ENCODE measurements around the gene MEIS1. TPM values are rescaled to one million over a fixed set of nuclear protein-coding genes. Genes with fewer than 3 reads are reported as not detected.

Gene MEIS1
- polyA plus RNA-seq, 1 donor (not counting 4 experiments of a cell fraction or from before 2014, with no cell fraction given): 3.1 TPM

GRCh38 chr2:66462501-66462825 is 27.5 kb downstream of the MEIS1 start:
- Histone ChIP-seq H3K79me2 (ENCODE audit: control insufficient read depth, insufficient read depth, low read length) (no peaks in the 10 kb centered on the region), H3K4me1 (ENCODE audit: control insufficient read depth, extremely low read depth, insufficient read depth, low read length) (no peaks in the 10 kb centered on the region)

GRCh38 chr2:66463206-66463755 is 28.4 kb downstream of the MEIS1 start:
- no peak overlapping the region for H3K27ac ChIP-seq (ENCODE audit: control insufficient read depth, insufficient read depth, low read length)
- no peak overlapping the region for H3K4me3 ChIP-seq (ENCODE audit: control insufficient read depth in 2 of 3, extremely low read depth in 1 of 3, insufficient read depth in 2 of 3, low read depth in 1 of 3, low read length in 3 of 3)
- H3K27me3 ChIP-seq (ENCODE audit: control insufficient read depth, extremely low read depth, insufficient read depth, low read length): no peaks in the 10 kb centered on the region
- no peak for FAIRE-seq
- H3K79me2 ChIP-seq (ENCODE audit: control insufficient read depth, insufficient read depth, low read length): no peaks in the 10 kb centered on the region
- H3K4me1 ChIP-seq (ENCODE audit: control insufficient read depth, extremely low read depth, insufficient read depth, low read length): no peaks in the 10 kb centered on the region
- no peaks in the 10 kb centered on the region for H3K9me1 ChIP-seq (ENCODE audit: control insufficient read depth, extremely low read depth, insufficient read depth, low read length)
- no peak for DNase-seq (ENCODE audit: low read depth, low spot score)
- no peaks in the 10 kb centered on the region for H3K36me3 ChIP-seq (ENCODE audit: control insufficient read depth in 2 of 2, extremely low read depth in 1 of 2, insufficient read depth in 2 of 2, low read length in 2 of 2)
- H4K20me1 ChIP-seq (ENCODE audit: control insufficient read depth, extremely low read depth, insufficient read depth, low read length): no peaks in the 10 kb centered on the region
- H2AFZ ChIP-seq (ENCODE audit: control insufficient read depth, low read length): no peak overlapping the region
- TF ChIP-seq CTCF (optimal IDR thresholded peaks at IDR 0.05 in 1 of 3, IDR thresholded peaks at IDR 0.05 in 1 of 3, conservative IDR thresholded peaks at IDR 0.05 in 1 of 3; ENCODE audit: extremely low read depth in 1 of 3, insufficient read depth in 2 of 3, low read length in 3 of 3) (no peak), EZH2 (IDR thresholded peaks at IDR 0.05; ENCODE audit: low read length) (no peak)
- dilution Hi-C loops (cut with MboI; ENCODE audit: extremely low pct_ligation_motif_present, low sequenced_read_pairs): no loop called here
- H3K9ac ChIP-seq (ENCODE audit: control insufficient read depth, extremely low read depth, insufficient read depth, low read length): no peak overlapping the region
- no peaks in the 10 kb centered on the region for H3K9me3 ChIP-seq (ENCODE audit: control insufficient read depth, low read depth, low read length)
- H3K4me2 ChIP-seq (ENCODE audit: control insufficient read depth, extremely low read depth, insufficient read depth, low read depth, low read length): no peak overlapping the region

More at GRCh38 chr2:66462501-66462825, 27.5 kb downstream of the MEIS1 start:
- H3K27ac ChIP-seq (ENCODE audit: control insufficient read depth, insufficient read depth, low read length): no peak overlapping the region
- no peaks in the 10 kb centered on the region for H3K9me3 ChIP-seq (ENCODE audit: control insufficient read depth, low read depth, low read length)
- no peak overlapping the region for H3K4me3 ChIP-seq (ENCODE audit: control insufficient read depth in 2 of 3, extremely low read depth in 1 of 3, insufficient read depth in 2 of 3, low read depth in 1 of 3, low read length in 3 of 3)
- H3K9me1 ChIP-seq (ENCODE audit: control insufficient read depth, extremely low read depth, insufficient read depth, low read length): no peaks in the 10 kb centered on the region
- H2AFZ ChIP-seq (ENCODE audit: control insufficient read depth, low read length): no peak overlapping the region
- no peaks in the 10 kb centered on the region for H4K20me1 ChIP-seq (ENCODE audit: control insufficient read depth, extremely low read depth, insufficient read depth, low read length)
- no peaks in the 10 kb centered on the region for H3K27me3 ChIP-seq (ENCODE audit: control insufficient read depth, extremely low read depth, insufficient read depth, low read length)
- H3K4me2 ChIP-seq (ENCODE audit: control insufficient read depth, extremely low read depth, insufficient read depth, low read depth, low read length): no peak overlapping the region
- dilution Hi-C loops (cut with MboI; ENCODE audit: extremely low pct_ligation_motif_present, low sequenced_read_pairs): no loop called here
- TF ChIP-seq CTCF (optimal IDR thresholded peaks at IDR 0.05 in 1 of 3, IDR thresholded peaks at IDR 0.05 in 1 of 3, conservative IDR thresholded peaks at IDR 0.05 in 1 of 3; ENCODE audit: extremely low read depth in 1 of 3, insufficient read depth in 2 of 3, low read length in 3 of 3): no peak
- TF ChIP-seq EZH2 (IDR thresholded peaks at IDR 0.05; ENCODE audit: low read length): no peak
- no peaks in the 10 kb centered on the region for H3K36me3 ChIP-seq (ENCODE audit: control insufficient read depth in 2 of 2, extremely low read depth in 1 of 2, insufficient read depth in 2 of 2, low read length in 2 of 2)
- DNase-seq (ENCODE audit: low read depth, low spot score): no peak
- H3K9ac ChIP-seq (ENCODE audit: control insufficient read depth, extremely low read depth, insufficient read depth, low read length): no peak overlapping the region
- no peak for FAIRE-seq

Measured in keratinocyte (primary cell).